IMR-90 (cell line): ENCODE measurements around the gene TBL3. TPM values are rescaled to one million over a fixed set of nuclear protein-coding genes. Genes with fewer than 3 reads are reported as not detected.

Experiments used
- ATAC-seq: fragments of 200-7000 bp; cut with Tn5 transposase; 2 replicates; pipeline ENCODE4 v1.9.1; 2020; ENCODE audit warnings: low read depth, mild to moderate bottlenecking, moderate library complexity
- BruUV-seq: library from RNA; stranded (reverse); fragments of 400-500 nt; replicated peaks from 2 replicates; lab custom pipeline; 2021; lab: Mats Ljungman, UMichigan
- CTCF ChIA-PET: fragments of 300-600 bp; formaldehyde crosslinking; extraction: SDS; loops from one replicate; lab custom pipeline; 2021; ENCODE audit warnings: antibody characterized with exemption; lab: Yijun Ruan, JAX
- POLR2A ChIA-PET: fragments of 300-600 bp; sonication (Branson Sonifier 250); formaldehyde crosslinking; loops from one replicate; lab custom pipeline; 2022; ENCODE audit warnings: antibody characterized with exemption; ENCODE audit not compliant: unreplicated experiment; lab: Charles Lee
- DNase-seq: peaks from one replicate; pipeline ENCODE4 v3.0.0; 2013
- H2AFZ ChIP-seq: replicated peaks from 2 replicates; pipeline ENCODE3; 2013; ENCODE audit warnings: low read length, mild to moderate bottlenecking; ENCODE audit not compliant: poor library complexity
- H2AK5ac ChIP-seq: 2 replicates; pipeline ENCODE4 v1.6.1; 2013; ENCODE audit warnings: low read depth, low read length, inconsistent platforms
- H2AK9ac ChIP-seq: replicated peaks from 2 replicates; pipeline ENCODE3; 2013; ENCODE audit warnings: mild to moderate bottlenecking, low read depth, low read length, moderate library complexity; ENCODE audit not compliant: poor library complexity
- H2BK120ac ChIP-seq: 2 replicates; pipeline ENCODE4 v1.6.1; 2013; ENCODE audit warnings: low read depth, low read length, inconsistent platforms
- H2BK15ac ChIP-seq: 3 replicates; pipeline ENCODE4 v1.6.1; 2013; ENCODE audit warnings: low read depth, low read length, inconsistent platforms
- H2BK20ac ChIP-seq: 2 replicates; pipeline ENCODE4 v1.6.1; 2013; ENCODE audit warnings: low read depth, mild to moderate bottlenecking, inconsistent platforms, low read length, moderate library complexity
- H2BK5ac ChIP-seq: 2 replicates; pipeline ENCODE4 v1.6.1; 2013; ENCODE audit warnings: mild to moderate bottlenecking, low read depth, low read length, inconsistent platforms; ENCODE audit not compliant: poor library complexity, severe bottlenecking
- H3K14ac ChIP-seq: replicated peaks from 2 replicates; pipeline ENCODE4 v1.6.1; 2013; ENCODE audit warnings: low read depth, low read length, inconsistent platforms
- H3K18ac ChIP-seq: 2 replicates; pipeline ENCODE4 v1.6.1; 2013; ENCODE audit warnings: low read depth, low read length, control low read depth
- H3K23ac ChIP-seq: 2 replicates; pipeline ENCODE4 v1.6.1; 2013; ENCODE audit warnings: low read depth, low read length, inconsistent platforms
- H3K27ac ChIP-seq: 2 replicates; pipeline ENCODE4 v1.5.1; 2013; ENCODE audit warnings: mild to moderate bottlenecking, control low read depth, low read length; ENCODE audit not compliant: insufficient read depth
- H3K27me3 ChIP-seq: 2 replicates; pipeline ENCODE4 v1.6.1; 2013; ENCODE audit warnings: low read length; ENCODE audit not compliant: control insufficient read depth, insufficient read depth
- H3K36me3 ChIP-seq: 2 replicates; pipeline ENCODE4 v1.6.1; 2013; ENCODE audit warnings: low read length, mixed read lengths; ENCODE audit not compliant: control insufficient read depth, insufficient read depth
- H3K4ac ChIP-seq: 2 replicates; pipeline ENCODE4 v1.6.1; 2013; ENCODE audit warnings: low read depth, low read length, inconsistent platforms
- H3K4me1 ChIP-seq: 2 replicates; pipeline ENCODE4 v1.6.1; 2013; ENCODE audit warnings: low read length, mixed read lengths; ENCODE audit not compliant: control insufficient read depth, insufficient read depth
- H3K4me2 ChIP-seq: 2 replicates; pipeline ENCODE4 v1.6.1; 2013; ENCODE audit warnings: low read depth, mild to moderate bottlenecking, control low read depth, low read length, moderate library complexity
- H3K4me3 ChIP-seq: 2 replicates; pipeline ENCODE4 v1.5.1; 2013; ENCODE audit warnings: low read depth, mild to moderate bottlenecking, control low read depth, low read length, moderate library complexity; ENCODE audit not compliant: insufficient read depth
- H3K56ac ChIP-seq: 2 replicates; pipeline ENCODE4 v1.6.1; 2013; ENCODE audit warnings: low read length, inconsistent platforms; ENCODE audit not compliant: insufficient read depth; ENCODE audit errors: extremely low read depth
- H3K79me1 ChIP-seq, 2 experiments: 2 replicates each; pipeline ENCODE4 v1.6.1; 2013; ENCODE audit warnings: low read length in 2 of 2, inconsistent platforms in 1 of 2, low read depth in 1 of 2
- H3K9ac ChIP-seq: 2 replicates; pipeline ENCODE4 v1.6.1; 2013; ENCODE audit warnings: low read depth, low read length, control low read depth
- H3K9me1 ChIP-seq: 2 replicates; pipeline ENCODE4 v1.6.1; 2013; ENCODE audit warnings: low read length, inconsistent platforms; ENCODE audit not compliant: insufficient read depth
- H3K9me3 ChIP-seq: 2 replicates; pipeline ENCODE4 v1.6.1; 2013; ENCODE audit warnings: low read length; ENCODE audit not compliant: control insufficient read depth, insufficient read depth
- H4K20me1 ChIP-seq: 2 replicates; pipeline ENCODE4 v1.6.1; 2013; ENCODE audit warnings: low read length, inconsistent platforms; ENCODE audit not compliant: insufficient read depth
- H4K5ac ChIP-seq: 2 replicates; pipeline ENCODE4 v1.6.1; 2013; ENCODE audit warnings: mild to moderate bottlenecking, low read depth, low read length, control low read depth
- H4K8ac ChIP-seq, 2 experiments: 2 replicates each; pipeline ENCODE4 v1.6.1; 2013; ENCODE audit warnings: low read depth in 2 of 2, low read length in 2 of 2, control low read depth in 1 of 2, inconsistent platforms in 1 of 2
- H4K91ac ChIP-seq: 2 replicates; pipeline ENCODE4 v1.6.1; 2013; ENCODE audit warnings: low read depth, low read length, inconsistent platforms; ENCODE audit not compliant: insufficient read depth
- MAFK ChIP-seq: IDR thresholded peaks from 2 replicates; pipeline ENCODE4 v1.6.1; 2012; ENCODE audit warnings: low read depth, low read length, improper control_type of control experiment
- MAZ ChIP-seq: IDR thresholded peaks from 2 replicates; pipeline ENCODE4 v1.6.1; 2012; ENCODE audit warnings: low read depth, mild to moderate bottlenecking, low read length, improper control_type of control experiment, moderate library complexity, borderline replicate concordance
- MXI1 ChIP-seq: IDR thresholded peaks from 2 replicates; pipeline ENCODE4 v1.6.1; 2012; ENCODE audit warnings: low read depth, mild to moderate bottlenecking, low read length, moderate library complexity, borderline replicate concordance
- WGBS, 2 experiments: methylation state at CpG; one replicate each; pipeline versions ENCODE4 v1.1.5 to v1.1.7; 2013; ENCODE audit warnings: missing lambda C conversion rate in 2 of 2; ENCODE audit not compliant: insufficient read length in 1 of 2; ENCODE audit errors: extremely low coverage in 2 of 2; 5-methylcytosine and 5-hydroxymethylcytosine counted together
- dilution Hi-C: fragments of 300-500 bp; cut with HindIII; formaldehyde crosslinking; loops from one replicate; pipeline ENCODE4 v1.14.3; 2018; ENCODE audit warnings: low sequenced_read_pairs; ENCODE audit not compliant: unreplicated experiment
- in situ Hi-C: fragments of 300-500 bp; cut with MboI; formaldehyde crosslinking; loops from 3 replicates; pipeline ENCODE4 v1.14.3; 2019; ENCODE audit warnings: low sequenced_read_pairs, inconsistent platforms, mixed read lengths
- intact Hi-C: fragments of 100-400 bp; cut with micrococcal nuclease; formaldehyde crosslinking; loops from 2 replicates; pipeline ENCODE4 v1.10.0; 2022
- polyA plus RNA-seq, 3 experiments: library from polyadenylated mRNA; depleted of rRNA; stranded (reverse); fragments of >200 nt; gene quantifications; 2 replicates each; pipeline ENCODE4 v1.2.3, GENCODE V29; 2012; ENCODE audit warnings: low replicate concordance in 1 of 3
- total RNA-seq: library from RNA; depleted of rRNA; stranded (reverse); fragments of >200 nt; gene quantifications from 2 replicates; pipeline ENCODE4 v1.2.3, GENCODE V29; 2012

TBL3 gene
- total and polyA plus RNA-seq, 2 of the 4 experiments (the other 2 are of a cell fraction): 38.5 to 60.8 TPM

DNA sequence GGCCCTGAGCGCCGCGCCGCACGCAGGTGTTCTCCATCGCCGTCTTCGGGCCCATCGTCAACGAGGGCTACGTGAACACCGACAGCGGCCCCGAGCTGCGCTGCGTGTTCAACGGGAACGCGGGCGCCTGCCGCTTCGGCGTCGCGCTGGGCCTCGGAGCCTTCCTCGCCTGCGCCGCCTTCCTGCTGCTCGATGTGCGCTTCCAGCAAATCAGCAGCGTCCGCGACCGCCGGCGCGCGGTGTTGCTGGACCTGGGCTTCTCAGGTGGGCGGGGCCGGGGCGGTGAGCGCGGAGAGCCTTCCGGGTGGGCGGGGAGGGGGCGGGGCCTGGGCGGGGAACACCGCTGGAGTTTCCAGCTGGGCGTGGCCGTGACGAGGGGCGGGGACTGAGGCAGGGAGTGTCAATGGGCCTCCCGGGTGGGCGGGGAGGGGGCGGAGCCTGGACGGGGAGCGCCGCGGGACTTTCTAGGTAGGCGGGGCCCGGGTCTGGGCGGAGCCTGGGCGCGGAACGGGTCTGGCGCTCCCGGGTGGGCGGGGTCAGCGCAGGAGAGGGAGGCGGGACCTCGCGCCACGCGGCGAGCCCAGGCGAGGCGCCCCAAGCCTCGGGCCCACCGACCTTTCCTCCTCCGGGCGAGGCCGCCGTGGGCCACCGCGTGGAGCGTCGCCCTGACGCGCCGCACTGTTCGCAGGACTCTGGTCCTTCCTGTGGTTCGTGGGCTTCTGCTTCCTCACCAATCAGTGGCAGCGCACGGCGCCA is 20.3 kb downstream of the TBL3 start:
- Histone ChIP-seq H3K27ac (no peak overlapping the region), H3K79me1 (peaks cover 0 to 20% of the 10 kb centered on the region in 2 experiments; a peak in 3 of 4 replicates), H3K4me1 (peaks cover 22% of the 10 kb centered on the region), H4K91ac (no peak overlapping the region), H3K9me1 (peaks cover 27% of the 10 kb centered on the region), H2BK120ac (peak overlapping the region; percentile 40; the same call in 1 of the 2 replicates), H3K9ac (no peak overlapping the region), H3K56ac (no peak overlapping the region), H3K14ac (peak overlapping the region; percentile 57; the same call in 1 of the 2 replicates), H2BK5ac (peak overlapping the region; percentile 31), H3K23ac (no peak overlapping the region; the same call in 1 of the 2 replicates), H3K18ac (peak overlapping the region; percentile 72), H3K4me2 (peak overlapping the region; percentile 70), H2BK20ac (no peak overlapping the region), H3K4ac (peak overlapping the region; percentile 47), H2AK9ac (peak overlapping the region; percentile 88), H3K9me3 (peaks cover 2% of the 10 kb centered on the region; the same call in 1 of the 2 replicates), H4K20me1 (peaks cover 2% of the 10 kb centered on the region; the same call in 1 of the 2 replicates), H4K5ac (peak overlapping the region; percentile 92), H3K36me3 (peaks cover 2% of the 10 kb centered on the region; the same call in 1 of the 2 replicates), H2BK15ac (no peak overlapping the region), H3K27me3 (peaks cover 17% of the 10 kb centered on the region), H2AFZ (peak overlapping the region; percentile 96), H2AK5ac (no peak overlapping the region), H3K4me3 (peak overlapping the region; percentile 47), H4K8ac (peak overlapping the region in 1 of 2 experiments; percentile 94; a peak in 2 of 4 replicates)
- ATAC-seq (peak; percentile 95), DNase-seq (peak; percentile 83)
- in situ Hi-C loops: no loop called here
- CTCF ChIA-PET: no interaction called here
- no TSS peak for BruUV-seq
- 4% methylated on average over 36 of the region's 96 CpGs; no CpG with 5 or more reads in 1 of the 2 experiments for WGBS, 2 experiments
- TF ChIP-seq MXI1: no peak
- TF ChIP-seq MAFK: no peak
- 0 out of 2 replicates have a peak, but pooled peaks have one; percentile 3 for TF ChIP-seq MAZ
- intact Hi-C loops: no loop called here
- dilution Hi-C loops: no loop called here
- POLR2A ChIA-PET: interaction anchor here (0.6 kb wide), 2 partner anchors 85 to 149 kb away, joined by 3 to 11 read pairs; no protein-coding TSS in a partner anchor
